Activated B cell treated with CpG ODN at 0.5 μM for 24 hours (primary cell): Measurements from ENCODE around the gene HORMAD2. TPM values are rescaled to one million over a fixed set of nuclear protein-coding genes. Genes with fewer than 3 reads are reported as not detected.

ENCODE experiments used
- ATAC-seq: fragments of 200-7000 bp; cut with Tn5 transposase; one replicate; pipeline ENCODE4 v1.10.0; 2021; ENCODE audit warnings: low read depth, mild to moderate bottlenecking, moderate library complexity
- CTCF ChIA-PET: fragments of 350-600 bp; sonication (Branson Sonifier 250); formaldehyde crosslinking; loops from one replicate; lab custom pipeline; 2021; ENCODE audit warnings: antibody characterized with exemption; lab: Charles Lee
- POLR2A ChIA-PET: fragments of 350-600 bp; sonication (Branson Sonifier 250); formaldehyde crosslinking; loops from one replicate; lab custom pipeline; 2021; ENCODE audit warnings: antibody characterized with exemption; lab: Charles Lee
- DNase-seq: peaks from one replicate; pipeline ENCODE4 v3.0.0; 2022
- H3K27ac Mint-ChIP-seq: one replicate; pipeline ENCODE4 v1.8.0; 2020; ENCODE audit warnings: mixed read lengths
- H3K27me3 Mint-ChIP-seq: one replicate; pipeline ENCODE4 v1.8.0; 2021; ENCODE audit warnings: mixed read lengths
- H3K36me3 Mint-ChIP-seq: one replicate; pipeline ENCODE4 v1.8.0; 2021; ENCODE audit warnings: low read depth, mixed read lengths
- H3K4me1 Mint-ChIP-seq: one replicate; pipeline ENCODE4 v1.8.0; 2021; ENCODE audit warnings: mixed read lengths
- H3K4me3 Mint-ChIP-seq: one replicate; pipeline ENCODE4 v1.8.0; 2020; ENCODE audit warnings: mild to moderate bottlenecking, mixed read lengths
- H3K9me3 Mint-ChIP-seq: one replicate; pipeline ENCODE4 v1.8.0; 2020; ENCODE audit warnings: mixed read lengths
- intact Hi-C: fragments of 100-400 bp; cut with micrococcal nuclease; formaldehyde crosslinking; loops from one replicate; pipeline ENCODE4 v1.15.1; 2024
- total RNA-seq: library from RNA; stranded (reverse); gene quantifications from 2 replicates; pipeline ENCODE4 v1.2.3, GENCODE V29; 2022
- TF ChIP-seq, protein P1 (sequence below): fragments of 200-600 bp; IDR thresholded peaks from one replicate; pipeline ENCODE4 v1.8.0; 2022; ENCODE audit warnings: antibody characterized with exemption, mild to moderate bottlenecking

Gene HORMAD2, protein sequence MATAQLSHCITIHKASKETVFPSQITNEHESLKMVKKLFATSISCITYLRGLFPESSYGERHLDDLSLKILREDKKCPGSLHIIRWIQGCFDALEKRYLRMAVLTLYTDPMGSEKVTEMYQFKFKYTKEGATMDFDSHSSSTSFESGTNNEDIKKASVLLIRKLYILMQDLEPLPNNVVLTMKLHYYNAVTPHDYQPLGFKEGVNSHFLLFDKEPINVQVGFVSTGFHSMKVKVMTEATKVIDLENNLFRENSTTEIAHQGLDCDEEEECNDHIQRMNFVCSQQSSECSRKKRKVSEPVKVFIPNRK
- total RNA-seq = not detected in 2 replicates

DNA sequence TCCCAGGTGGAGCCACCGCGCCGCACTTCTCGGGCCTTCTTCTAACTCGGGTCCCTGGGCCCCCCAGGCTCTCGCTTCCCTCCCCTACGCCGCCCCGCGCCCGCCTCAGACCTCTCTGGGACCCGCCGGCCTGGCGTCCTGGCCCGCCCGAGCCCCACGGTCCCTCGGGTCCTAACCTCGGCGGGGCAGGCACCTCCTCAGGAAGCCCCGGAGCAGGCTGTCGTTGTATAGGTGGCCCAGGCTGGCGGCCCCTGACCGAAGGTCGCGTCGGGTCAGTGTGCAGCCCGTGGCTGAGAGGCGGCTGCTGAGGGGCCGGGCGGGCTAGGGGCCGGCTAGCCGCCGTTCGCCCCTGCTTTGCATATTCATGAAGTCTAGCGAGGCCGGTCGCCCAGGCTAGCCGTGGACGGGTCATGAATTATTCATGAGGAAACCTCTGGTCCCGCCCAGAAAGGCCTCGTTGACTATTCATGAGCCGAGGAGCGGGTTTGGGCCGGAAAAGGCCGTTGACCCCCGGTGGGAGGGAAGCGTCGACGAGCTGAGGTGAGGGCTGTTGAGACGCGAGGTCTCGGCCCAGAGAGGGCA lies at the start of gene HORMAD2:
Gene HORMAD2, plus strand, starts transcription at position 513 of the 582 bp plus-strand sequence. CDS start 13,489 bp downstream, outside the sequence.
- Mint-ChIP-seq H3K27ac (no peak within 1 kb of the TSS), H3K4me1 (peaks cover 12% of the 10 kb centered on the region), H3K9me3 (peaks cover 4% of the 10 kb centered on the region), H3K36me3 (no peaks in the 10 kb centered on the region), H3K4me3 (peak within 1 kb of the TSS; percentile 63), H3K27me3 (peaks cover 30% of the 10 kb centered on the region)
- DNase-seq (peak; percentile 22), ATAC-seq (peak; percentile 71)
- ChIA-PET CTCF (no interaction called here), POLR2A (no interaction called here)
- TF ChIP-seq, protein P1, sequence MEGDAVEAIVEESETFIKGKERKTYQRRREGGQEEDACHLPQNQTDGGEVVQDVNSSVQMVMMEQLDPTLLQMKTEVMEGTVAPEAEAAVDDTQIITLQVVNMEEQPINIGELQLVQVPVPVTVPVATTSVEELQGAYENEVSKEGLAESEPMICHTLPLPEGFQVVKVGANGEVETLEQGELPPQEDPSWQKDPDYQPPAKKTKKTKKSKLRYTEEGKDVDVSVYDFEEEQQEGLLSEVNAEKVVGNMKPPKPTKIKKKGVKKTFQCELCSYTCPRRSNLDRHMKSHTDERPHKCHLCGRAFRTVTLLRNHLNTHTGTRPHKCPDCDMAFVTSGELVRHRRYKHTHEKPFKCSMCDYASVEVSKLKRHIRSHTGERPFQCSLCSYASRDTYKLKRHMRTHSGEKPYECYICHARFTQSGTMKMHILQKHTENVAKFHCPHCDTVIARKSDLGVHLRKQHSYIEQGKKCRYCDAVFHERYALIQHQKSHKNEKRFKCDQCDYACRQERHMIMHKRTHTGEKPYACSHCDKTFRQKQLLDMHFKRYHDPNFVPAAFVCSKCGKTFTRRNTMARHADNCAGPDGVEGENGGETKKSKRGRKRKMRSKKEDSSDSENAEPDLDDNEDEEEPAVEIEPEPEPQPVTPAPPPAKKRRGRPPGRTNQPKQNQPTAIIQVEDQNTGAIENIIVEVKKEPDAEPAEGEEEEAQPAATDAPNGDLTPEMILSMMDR = no peak
- intact Hi-C loops = no loop called here

DNA sequence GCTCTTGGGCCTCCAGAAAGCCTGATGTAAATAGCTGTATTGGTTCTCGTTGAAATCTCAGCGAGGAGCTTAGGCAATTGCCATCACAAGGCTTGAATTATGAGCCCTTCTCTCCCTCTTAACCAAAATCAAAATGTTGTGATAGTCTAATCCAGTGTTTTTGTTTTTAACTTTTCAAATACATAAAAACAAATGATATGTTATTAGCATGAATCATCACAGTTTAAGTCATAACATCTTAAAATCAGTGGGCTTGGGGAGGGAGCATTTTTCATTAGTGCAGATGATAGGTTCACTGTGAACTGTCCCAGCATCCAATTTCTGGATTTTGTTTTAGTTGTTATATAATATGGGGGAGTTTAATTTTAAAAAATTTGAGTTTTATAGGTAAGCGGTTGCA lies 48.9 kb upstream of the HORMAD2 start:
- DNase-seq = no peak
- Mint-ChIP-seq H3K4me1 (no peaks in the 10 kb centered on the region), H3K27me3 (no peaks in the 10 kb centered on the region), H3K27ac (no peak overlapping the region), H3K36me3 (peaks cover 23% of the 10 kb centered on the region), H3K4me3 (no peak overlapping the region), H3K9me3 (no peaks in the 10 kb centered on the region)
- TF ChIP-seq, protein P1 = no peak
- ATAC-seq = no peak
- CTCF ChIA-PET = no interaction called here
- POLR2A ChIA-PET = no interaction called here
- intact Hi-C loops = no loop called here

DNA sequence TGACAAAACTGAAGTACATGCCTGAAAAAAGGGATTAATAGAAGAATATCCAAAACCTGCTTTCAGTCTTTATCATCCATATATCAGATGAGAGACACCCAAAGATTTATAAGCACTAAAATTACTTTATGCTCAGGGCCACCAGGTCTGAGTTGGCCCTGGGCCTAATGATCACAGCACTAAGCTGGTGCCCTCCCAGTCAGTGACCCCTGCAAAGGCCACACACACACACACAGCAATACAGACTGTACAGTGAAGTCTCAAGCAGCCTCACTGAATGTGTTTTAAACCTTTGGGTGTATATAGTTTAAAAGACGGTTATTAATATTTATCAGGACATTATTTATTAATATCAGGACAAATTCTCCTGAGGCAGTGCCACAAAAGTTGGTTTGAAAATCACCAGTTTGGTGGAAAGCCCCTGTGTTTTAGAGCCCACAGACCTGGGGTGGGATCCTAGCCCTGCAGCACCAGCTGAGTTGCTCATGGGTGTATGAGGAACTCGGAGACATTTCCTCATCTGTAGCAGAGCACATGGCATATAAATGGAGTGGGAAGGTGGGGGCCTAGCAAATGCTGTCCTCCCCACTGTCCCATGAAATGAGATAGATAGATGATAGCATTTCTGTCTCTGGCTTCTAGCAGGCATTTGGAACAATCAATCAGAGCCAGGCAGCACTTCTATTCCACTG lies 48.4 kb upstream of the HORMAD2 start:
- intact Hi-C loops = no loop called here
- ChIA-PET POLR2A (no interaction called here), CTCF (no interaction called here)
- Mint-ChIP-seq H3K27ac (no peak overlapping the region), H3K4me1 (no peaks in the 10 kb centered on the region), H3K27me3 (no peaks in the 10 kb centered on the region), H3K36me3 (peaks cover 17% of the 10 kb centered on the region), H3K9me3 (no peaks in the 10 kb centered on the region), H3K4me3 (no peak overlapping the region)
- ATAC-seq (no peak), DNase-seq (no peak)
- TF ChIP-seq, protein P1 = no peak

DNA sequence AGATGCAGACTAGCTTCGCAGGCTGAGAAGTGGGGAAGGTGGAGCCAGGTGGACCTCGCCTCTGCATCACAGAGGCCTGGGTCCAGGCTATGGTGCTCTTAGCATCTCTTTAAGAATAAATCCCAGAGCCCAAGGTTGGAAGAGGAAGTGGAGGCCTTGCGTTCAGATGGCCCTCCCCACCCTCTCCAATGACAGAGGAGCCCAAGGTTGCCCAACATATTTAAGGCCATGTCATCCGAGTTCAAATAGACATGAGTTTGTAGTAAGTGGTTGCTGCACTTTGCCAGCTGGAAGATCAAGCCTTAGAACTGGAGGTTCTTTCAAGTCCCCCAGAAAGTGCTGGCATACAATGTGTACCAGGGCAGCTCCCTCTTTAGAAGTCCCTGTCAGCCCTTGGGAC lies 47.1 kb upstream of the HORMAD2 start:
- H3K4me3 Mint-ChIP-seq = no peak overlapping the region
- ATAC-seq = no peak

More for the DNA sequence above, 47.1 kb upstream of the HORMAD2 start:
- Mint-ChIP-seq H3K36me3 (peaks cover 6% of the 10 kb centered on the region), H3K27ac (no peak overlapping the region), H3K27me3 (no peaks in the 10 kb centered on the region), H3K4me1 (no peaks in the 10 kb centered on the region), H3K9me3 (no peaks in the 10 kb centered on the region)
- no peak for DNase-seq
- TF ChIP-seq, protein P1 = no peak
- CTCF ChIA-PET = interaction anchor here (1.3 kb wide), 1 partner anchor 28 kb away, joined by 3 read pairs; no protein-coding TSS in a partner anchor
- POLR2A ChIA-PET = no interaction called here
- intact Hi-C loops = no loop called here
